ENCODE measurements around the gene LTB. TPM values are rescaled to one million over a fixed set of nuclear protein-coding genes. Genes with fewer than 3 reads are reported as not detected.
A peak's percentile ranks its signal among the peaks of the same experiment; 100 is the strongest.

The LTB gene, protein sequence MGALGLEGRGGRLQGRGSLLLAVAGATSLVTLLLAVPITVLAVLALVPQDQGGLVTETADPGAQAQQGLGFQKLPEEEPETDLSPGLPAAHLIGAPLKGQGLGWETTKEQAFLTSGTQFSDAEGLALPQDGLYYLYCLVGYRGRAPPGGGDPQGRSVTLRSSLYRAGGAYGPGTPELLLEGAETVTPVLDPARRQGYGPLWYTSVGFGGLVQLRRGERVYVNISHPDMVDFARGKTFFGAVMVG
- total RNA-seq, result 1.1 TPM

DNA sequence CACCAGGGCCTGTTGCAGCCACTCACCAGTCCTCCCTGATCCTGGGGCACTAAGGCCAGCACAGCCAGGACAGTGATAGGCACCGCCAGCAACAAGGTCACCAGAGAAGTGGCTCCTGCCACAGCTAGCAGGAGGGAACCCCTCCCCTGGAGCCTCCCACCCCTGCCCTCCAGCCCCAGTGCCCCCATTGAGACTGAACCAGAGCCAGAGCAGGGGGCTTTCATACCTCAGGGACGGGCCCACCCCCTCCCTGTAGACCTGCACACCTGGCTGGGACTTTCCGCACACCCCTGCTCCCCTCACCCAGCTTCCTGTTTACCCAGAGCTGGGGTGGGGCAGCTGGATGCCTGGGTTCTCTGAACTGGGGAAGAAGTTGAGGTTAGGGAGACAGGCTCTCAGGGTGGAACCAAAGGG lies at the start of gene LTB:
Gene LTB, minus strand, starts transcription at position 195 of the 414 bp plus-strand sequence. Its CDS starts 7 bp downstream, at position 188.
- ATAC-seq, result peak; percentile 9

DNA sequence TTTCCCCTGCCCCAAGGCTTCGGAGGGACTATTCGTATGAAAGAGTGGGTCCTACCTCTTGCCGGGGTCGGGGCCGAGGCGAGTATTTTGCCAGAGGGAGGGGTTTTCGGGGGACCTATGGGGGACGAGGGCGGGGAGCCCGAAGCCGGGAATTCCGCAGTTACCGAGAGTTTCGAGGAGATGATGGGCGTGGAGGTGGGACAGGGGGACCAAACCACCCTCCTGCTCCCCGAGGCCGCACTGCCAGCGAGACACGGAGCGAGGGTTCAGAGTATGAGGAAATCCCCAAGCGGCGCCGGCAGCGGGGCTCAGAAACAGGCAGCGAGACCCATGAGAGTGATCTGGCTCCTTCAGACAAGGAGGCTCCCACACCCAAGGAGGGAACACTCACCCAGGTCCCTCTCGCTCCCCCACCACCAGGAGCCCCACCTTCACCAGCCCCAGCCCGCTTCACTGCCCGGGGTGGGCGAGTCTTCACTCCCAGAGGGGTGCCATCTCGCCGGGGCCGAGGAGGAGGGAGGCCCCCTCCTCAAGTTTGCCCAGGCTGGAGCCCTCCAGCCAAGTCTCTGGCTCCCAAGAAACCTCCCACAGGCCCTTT lies 49.6 kb upstream of the LTB start:
- no peak for ATAC-seq

DNA sequence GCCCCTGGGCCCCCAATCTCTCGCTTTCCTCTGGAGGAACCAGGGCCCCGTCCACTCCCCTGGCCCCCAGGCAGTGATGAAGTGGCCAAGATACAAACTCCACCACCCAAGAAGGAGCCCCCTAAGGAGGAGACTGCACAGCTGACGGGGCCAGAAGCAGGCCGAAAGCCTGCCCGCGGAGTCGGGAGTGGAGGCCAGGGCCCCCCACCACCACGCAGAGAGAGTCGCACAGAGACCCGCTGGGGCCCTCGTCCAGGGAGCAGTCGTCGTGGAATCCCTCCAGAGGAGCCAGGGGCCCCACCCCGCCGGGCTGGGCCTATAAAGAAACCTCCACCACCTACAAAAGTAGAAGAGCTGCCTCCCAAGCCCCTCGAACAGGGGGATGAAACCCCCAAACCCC lies 49.0 kb upstream of the LTB start:
- no peak for ATAC-seq

DNA sequence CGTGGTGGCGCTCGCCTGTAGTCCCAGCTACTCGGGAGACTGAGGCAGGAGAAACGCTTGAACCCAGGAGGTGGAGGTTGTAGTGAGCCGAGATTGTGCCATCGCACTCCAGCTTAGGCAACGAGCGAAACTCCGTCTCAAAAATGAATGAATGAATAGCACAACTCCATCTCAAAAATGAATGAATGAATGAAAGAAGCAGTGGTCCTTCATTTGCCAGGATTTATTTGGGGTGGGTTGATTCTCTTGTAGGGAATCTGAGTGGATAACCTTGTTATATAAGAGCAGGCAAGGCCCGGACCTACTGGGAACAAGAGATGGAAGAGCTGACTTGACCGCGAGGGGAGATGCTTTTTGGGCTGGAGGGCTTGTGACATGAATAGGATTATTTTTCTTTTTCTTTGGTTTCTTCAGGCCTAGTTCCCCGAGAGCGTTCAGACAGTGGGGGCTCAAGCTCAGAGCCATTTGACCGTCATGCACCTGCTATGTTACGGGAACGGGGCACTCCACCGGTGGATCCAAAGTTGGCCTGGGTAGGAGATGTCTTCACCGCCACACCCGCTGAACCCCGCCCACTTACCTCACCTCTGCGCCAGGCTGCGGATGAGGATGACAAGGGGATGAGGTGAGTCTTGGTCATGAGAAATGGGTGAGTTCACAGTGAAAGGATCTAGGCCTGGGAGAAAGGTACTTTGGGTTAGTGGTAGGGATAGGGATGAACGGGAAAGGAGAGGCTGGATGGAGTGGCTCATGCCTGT lies 48.1 kb upstream of the LTB start:
- ATAC-seq, result no peak

DNA sequence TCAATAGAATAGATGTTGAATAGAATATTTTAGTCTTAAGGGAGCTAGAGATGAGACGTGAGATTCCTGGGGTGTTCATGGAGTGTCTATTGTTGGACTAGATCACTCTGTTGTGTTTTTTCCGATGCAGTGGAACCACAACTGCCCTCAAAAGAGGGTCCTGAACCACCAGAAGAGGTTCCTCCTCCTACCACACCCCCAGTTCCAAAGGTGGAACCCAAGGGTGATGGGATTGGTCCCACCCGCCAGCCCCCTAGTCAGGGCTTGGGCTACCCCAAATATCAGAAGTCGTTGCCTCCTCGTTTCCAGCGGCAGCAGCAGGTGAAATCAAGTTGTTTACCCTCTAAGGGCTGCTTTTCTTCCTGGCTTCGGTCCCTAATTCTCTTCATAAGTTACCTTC lies 46.8 kb upstream of the LTB start:
- no peak for ATAC-seq

DNA sequence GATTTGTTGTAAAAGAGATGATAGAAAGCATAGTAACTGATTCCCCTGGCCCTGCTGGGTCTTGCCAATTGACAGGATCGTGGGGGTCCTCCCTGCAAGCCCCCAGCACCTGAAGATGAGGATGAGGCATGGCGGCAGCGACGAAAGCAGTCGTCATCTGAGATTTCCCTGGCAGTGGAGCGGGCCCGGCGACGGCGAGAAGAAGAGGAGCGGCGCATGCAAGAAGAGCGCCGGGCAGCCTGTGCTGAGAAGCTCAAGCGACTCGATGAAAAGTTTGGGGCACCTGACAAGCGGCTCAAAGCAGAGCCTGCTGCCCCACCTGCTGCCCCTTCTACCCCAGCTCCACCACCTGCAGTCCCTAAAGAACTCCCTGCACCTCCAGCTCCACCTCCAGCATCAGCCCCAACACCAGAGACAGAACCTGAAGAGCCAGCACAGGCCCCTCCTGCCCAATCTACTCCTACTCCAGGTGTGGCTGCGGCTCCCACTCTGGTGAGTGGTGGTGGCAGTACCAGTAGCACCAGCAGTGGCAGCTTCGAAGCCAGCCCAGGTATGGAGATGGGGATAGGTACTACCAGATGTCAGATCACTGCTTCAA lies 45.6 kb upstream of the LTB start:
- ATAC-seq, result no peak

DNA sequence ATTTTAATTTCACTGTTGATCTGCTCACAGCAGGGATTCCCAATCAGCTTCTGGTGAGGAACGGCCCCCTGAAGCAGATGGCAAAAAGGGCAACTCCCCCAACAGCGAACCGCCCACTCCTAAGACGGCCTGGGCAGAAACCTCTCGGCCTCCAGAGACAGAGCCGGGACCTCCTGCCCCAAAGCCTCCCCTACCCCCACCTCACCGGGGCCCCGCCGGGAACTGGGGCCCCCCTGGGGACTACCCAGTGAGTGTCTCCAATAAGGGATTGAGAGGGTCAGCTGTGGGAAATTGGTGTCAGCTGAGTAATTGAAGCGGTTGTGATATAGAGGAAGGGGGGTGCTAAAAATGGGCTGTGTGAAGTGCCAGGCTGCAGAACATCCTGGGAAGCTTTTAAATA lies 44.7 kb upstream of the LTB start:
- ATAC-seq, result no peak

DNA sequence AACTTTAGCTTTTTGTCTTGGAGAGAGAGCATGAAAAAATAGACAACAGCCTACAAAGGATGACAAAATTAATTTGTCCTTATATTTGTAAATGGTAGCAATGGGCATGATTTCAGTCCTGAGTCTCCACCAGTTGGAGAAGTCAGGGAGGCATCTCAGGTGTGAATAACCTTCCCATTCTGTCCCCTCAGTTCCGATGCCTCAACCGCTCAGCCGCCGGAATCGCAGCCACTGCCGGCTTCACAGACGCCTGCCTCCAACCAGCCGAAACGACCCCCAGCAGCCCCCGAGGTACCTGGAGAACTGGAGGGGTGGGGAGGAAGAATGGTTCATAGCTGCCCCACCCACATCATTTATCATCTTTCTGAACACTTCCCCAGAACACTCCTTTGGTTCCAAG lies 41.8 kb upstream of the LTB start:
- no peak for ATAC-seq

DNA sequence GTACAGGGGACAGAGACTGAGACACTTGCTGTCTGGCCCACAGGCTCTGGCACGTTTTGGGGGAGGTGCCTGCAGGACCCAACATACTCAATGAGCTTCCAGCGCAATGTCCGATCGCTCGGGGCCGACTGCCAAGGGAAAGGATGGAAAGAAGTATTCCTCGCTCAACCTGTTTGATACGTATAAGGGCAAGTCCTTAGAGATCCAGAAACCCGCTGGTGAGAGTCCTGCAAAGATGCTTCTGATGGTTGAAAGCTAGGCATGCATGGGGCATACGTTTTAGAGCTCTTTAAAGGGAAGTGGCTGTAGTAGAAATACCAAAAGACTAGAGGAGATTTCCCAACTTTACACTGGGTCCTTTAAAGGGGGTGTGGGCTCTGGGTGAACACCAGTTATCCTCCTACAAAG lies 40.5 kb upstream of the LTB start:
- peak; percentile 2 for ATAC-seq

DNA sequence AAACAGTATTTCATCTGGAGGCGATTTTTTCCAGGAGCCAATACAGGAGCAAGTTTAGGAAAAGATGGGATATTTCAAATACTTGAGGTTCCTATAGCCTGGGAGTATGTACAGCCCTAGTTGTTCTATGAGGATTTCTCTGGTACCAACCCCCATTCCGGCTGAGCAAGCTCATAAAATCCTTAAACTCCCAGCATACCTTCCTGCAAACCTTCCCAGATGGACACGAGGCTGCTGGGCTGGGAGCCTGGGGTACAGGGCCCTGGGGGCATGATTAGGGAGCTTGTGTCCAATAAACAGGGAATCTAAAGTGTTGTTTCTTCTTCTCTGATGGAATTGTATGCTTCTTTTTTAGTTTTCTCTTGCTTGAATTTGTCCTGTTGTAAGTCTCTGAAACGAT lies 39.8 kb upstream of the LTB start:
- no peak for ATAC-seq

DNA sequence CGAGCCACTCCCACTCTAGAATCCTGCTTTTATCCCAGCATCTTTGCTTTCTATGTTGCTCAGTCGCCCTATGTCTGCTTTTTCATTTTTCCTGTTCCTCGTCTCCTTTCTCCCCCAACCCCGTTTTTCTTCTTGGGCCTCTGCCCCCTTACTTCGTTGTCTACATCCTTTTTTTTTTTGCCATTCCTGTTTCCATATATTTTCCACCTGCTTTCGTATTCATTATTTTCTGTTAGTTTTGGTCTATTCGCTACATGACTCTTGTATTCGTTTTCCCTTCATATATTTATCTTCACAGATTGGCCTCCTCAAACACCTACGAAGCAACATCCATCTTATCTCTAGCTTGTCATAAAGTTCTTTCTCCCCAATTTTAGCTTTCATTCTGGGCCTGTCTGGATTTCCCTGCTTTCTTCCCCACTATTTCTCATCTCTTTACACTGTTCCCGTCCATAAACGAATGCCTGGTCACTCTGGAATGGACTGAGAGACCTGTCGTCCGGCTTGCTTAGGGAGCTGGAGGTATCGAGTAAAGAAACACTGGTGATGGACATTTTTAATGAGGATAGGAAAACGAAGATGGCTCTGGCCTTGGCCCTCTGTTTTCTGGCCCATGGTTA lies 39.2 kb upstream of the LTB start:
- ATAC-seq, result no peak

DNA sequence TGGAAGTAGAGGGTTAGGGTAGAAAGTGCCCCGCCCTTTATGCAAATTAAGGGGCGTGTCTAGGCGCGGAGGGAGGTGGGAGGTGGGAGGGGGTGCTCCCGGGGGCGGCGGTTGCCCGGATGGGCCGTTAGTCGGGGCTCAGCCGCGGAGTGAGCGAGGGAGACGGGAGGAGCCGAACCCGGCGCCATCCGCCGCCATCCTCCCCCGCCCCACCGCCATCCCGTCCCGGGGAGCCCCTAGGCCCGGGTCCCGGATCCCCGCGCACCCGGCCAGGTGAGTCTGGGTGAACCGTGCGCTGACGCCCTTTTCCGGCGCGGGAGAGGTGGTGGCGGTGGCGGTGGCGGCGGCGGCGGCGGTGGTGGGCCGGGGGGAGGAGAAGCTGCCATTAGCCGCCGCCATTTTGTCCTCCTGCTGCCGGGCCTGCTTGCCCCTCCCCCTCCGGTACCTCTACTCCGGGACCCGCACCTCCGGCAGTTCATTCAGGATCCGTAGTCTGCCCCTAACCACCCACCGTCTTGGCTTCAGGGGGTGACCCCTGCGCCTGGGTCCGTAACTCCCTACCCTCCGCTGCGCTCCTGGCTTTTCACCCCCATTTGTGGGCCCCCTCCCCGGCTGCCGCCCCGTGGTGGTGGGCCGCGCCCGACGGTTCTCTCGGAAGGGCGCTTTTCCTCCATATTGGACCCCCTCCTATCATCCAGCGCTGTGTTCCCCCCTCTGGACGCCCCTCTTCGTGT lies 38.5 kb upstream of the LTB start, which contains the start of gene PRRC2A:
Gene PRRC2A, plus strand, starts transcription at position 130 of the 734 bp plus-strand sequence. CDS start 2,075 bp downstream, outside the sequence.
- ATAC-seq, result no peak

DNA sequence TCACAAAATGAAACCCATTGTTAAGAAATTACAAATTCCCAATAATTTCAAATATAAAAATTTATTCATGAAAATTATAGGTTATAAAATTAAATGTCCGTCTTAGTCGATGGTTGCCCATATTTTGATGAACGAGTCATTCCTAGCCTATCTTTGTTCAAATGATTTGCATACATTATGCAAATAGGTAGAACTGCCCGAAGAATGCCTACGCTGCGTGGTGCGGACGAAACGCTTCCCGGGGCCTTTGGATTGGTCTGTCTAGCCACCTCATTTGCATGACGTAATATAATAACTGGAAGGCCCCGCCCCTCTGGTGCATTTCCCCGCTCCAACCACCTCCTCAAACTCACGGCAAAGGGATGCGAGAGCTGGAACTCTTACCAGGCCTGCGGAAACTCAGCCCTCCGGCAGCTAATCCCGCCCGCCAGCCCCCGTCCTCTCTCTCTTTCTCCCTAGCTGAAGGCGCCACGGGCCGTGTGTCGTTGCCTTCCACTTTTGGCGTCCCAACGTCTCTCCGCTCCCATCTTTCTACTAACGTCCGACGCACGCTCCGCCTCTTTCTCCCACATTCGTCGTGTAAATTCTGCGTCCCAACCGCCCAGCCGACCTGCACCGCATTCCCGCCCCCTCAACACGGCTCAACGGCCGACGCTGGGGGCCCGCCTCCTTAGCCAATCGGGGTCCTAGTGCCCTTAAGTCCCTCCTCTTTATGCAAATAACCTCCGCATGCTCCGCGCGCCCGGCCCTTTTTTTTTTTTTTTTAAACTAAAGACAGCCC lies 37.8 kb upstream of the LTB start:
- ATAC-seq, result peak; percentile 92

DNA sequence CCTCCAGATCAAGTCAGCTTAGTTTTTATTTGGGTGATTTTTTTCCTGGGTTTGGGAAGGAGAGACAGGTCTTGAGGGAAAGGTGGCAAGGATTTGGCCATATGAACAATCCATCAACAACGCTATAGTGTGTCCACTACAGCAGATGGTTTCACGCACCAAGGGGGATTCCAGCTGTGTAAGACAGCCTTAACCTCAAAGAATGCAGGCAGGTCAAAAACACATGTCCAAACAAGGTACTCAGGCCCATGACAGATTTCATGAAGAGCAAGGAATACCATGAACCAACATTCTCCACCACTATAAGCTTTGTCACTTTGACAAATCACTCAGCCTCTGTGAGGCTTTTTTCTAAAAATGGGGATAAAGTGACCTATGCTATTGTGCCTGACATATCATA lies 34.8 kb upstream of the LTB start:
- ATAC-seq, result no peak

DNA sequence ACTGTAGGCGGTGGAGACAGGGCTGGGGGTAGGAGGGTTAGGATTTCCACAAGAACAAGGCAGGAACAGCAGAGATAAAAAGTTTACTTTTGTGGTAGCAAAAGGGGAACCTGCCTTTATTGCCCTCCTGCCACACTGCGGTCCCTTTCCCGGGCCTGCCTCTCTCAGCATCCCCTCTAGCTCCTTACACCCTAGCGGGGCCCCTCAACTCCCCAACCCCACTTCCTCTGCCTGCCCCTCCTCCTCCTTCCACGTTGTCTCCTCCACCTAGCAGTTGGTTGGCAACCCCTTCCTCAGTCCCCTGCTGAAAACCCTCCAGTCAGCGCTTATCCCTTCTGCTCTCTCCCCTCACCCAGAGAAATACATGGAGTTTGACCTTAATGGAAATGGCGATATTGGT lies 33.5 kb upstream of the LTB start:
- ATAC-seq, result no peak

DNA sequence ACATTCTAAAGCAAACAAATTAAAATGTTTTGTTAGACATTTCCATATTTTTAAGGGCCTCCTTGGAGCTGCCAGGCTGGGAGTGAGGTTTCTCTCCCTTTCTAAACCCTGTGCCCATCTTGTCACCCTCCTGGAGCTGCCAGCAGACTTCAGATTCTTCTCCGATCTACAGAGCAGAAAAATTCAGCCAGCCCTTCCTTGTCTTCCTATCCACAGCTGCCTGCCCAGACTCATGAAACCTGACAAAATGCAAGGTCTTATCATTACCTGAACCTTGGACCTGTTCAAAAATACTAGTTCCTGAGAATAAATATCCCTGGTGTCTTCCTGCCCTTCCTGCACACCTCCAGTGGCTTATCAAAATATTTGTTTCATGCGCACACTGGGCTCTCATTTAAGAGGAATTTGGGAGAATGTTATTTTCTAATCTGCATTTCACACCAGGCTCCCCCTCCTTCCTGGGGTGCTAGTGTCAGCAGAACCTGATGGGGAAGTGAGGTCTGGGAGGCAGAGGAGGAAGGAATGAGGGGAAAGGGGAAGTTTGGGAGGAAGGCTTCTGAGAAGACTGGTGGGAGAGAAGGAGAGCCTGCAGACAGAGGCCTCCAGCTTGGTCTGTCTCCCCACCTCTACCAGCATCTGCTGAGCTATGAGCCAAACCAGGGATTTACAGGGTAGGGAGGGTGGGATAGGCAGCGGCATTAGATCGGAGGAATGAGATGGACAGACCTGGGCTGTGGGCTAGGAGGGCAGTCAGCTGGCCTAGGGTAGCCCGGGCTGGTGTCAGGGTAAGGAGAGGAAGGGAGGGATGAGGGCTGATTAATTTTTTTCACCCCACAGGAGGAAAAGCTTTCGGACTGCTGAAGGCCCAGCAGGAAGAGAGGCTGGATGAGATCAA lies 32.7 kb upstream of the LTB start, which contains the start of gene AIF1:
Gene AIF1, plus strand, starts transcription at position 551 of the 895 bp plus-strand sequence. Its CDS starts 96 bp downstream, at position 647.
- no peak for ATAC-seq

DNA sequence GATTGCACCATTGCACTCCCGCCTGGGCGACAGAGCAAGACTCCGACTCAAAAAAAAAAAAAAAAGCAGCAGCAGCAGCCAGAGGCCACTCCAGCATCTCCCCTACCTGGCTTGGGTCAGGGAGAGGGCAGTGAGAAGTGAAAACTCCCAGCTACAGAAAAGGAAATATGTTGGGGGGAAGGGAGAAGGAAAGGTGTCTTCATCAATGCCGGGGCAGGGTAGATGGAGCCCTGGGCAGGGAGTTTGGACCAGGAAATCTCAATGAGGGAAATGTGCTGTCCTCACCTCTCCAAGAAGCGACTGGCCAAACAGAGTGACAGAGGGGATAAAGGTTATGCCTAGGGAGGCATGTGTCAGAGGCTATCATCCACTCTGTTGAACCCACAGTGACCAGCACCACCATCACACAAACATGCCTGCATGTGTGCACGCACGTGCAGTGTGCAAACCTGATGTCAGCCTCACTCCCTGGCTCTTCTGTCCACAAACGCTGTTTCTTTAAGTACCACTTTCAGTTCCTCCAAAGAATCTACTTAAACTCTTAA lies 31.9 kb upstream of the LTB start:
- ATAC-seq, result no peak

DNA sequence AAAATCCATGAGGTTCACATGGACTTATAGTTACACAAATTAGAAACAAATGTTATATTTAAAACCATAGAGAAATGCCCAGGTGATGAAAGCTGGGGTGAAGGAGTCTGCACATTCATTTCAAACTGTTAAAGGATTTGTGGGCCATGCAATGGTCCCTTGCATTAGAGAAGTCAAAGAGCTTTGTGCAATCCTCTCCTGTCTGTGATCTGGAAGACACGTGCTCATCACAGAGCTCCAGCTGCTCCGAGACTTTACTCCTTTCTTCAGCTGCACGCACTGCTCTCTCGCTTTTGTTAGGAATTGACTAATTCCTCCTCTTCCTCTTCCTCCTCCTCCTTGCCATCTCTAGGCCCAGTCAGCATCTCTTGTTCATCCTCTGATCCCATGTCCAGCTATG lies 28.7 kb upstream of the LTB start:
- no peak for ATAC-seq

DNA sequence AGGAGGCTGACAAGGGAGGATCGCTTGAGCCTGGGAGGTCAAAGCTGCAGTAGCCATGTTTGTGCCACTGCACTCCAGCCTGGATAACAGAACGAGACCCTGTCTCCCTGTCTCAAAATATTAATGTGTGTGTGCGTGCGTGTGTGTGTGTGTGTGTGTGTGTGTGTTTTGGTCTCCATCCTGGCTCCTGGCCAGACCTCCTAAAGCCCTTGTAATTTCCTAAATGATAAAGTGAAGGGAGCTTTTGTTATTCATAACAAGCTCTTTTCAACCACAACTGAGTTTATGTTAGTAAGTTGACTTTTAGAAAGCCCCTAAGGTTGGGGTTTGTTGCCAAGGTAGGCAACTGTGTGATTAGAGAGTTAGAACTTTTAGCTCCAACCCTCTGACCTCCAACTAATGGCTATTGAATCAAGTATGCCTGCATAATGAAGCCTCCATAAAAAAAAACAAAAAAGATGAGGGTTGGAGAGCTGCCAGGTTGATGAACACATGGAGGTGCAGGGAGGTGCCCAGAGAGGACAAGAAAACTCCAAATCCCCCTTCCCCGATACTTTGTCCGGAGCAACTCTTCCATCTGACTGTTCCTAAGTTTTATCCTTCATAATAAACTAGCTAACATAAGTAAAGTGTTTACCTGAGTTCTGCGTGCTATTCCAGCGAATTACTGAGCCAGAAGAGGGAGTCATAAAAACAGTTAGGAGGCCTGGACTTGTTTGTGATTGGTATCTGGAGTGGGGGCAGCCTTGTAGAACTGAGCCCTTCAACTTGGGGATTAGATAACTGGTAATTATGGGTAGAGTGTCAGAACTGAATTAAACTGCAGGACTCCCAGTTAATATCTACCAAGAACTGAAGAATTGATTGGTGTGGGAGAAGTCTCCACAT lies 27.5 kb upstream of the LTB start:
- ATAC-seq, result no peak

Measured in esophagus mucosa (tissue), 1 donor.